GM13976 (cell line): Measurements from ENCODE around the gene TGFBR3.

ENCODE experiments used
- DNase-seq: peaks from one replicate; pipeline ENCODE4 v3.0.0; 2012; ENCODE audit warnings: low spot score
- CTCF ChIP-seq: IDR thresholded peaks from 2 replicates; pipeline ENCODE4 v1.5.1; 2012; ENCODE audit warnings: borderline replicate concordance, mild to moderate bottlenecking; ENCODE audit not compliant: insufficient read depth; ENCODE audit errors: extremely low read depth, missing control alignments, control extremely low read depth
- in situ Hi-C: fragments of 300-500 bp; cut with MboI; formaldehyde crosslinking; loops from one replicate; pipeline ENCODE4 v1.12.0; 2022; ENCODE audit warnings: low sequenced_read_pairs, mixed read lengths, inconsistent platforms; ENCODE audit not compliant: unreplicated experiment

The TGFBR3 gene

GRCh38 chr1:91711504-91712247 is 174.3 kb downstream of the TGFBR3 start:
- DNase-seq, result no peak
- no peak for TF ChIP-seq CTCF
- in situ Hi-C loops, result no loop called here

- in situ Hi-C loops, result no loop called here
- no peak for DNase-seq
- no peak for TF ChIP-seq CTCF
Measured at GRCh38 chr1:91710261-91710660, 175.7 kb downstream of the TGFBR3 start.

GRCh38 chr1:91708691-91709090 is 177.3 kb downstream of the TGFBR3 start:
- DNase-seq, result no peak
- in situ Hi-C loops, result no loop called here
- TF ChIP-seq CTCF, result no peak

GRCh38 chr1:91707890-91708218 is 178.1 kb downstream of the TGFBR3 start:
- in situ Hi-C loops, result no loop called here
- DNase-seq, result no peak
- no peak for TF ChIP-seq CTCF

- no peak for DNase-seq
- in situ Hi-C loops, result no loop called here
- no peak for TF ChIP-seq CTCF
Measured at GRCh38 chr1:91707114-91707889, 178.6 kb downstream of the TGFBR3 start.

GRCh38 chr1:91706140-91706957 is 179.6 kb downstream of the TGFBR3 start:
- DNase-seq, result no peak
- no peak for TF ChIP-seq CTCF
- in situ Hi-C loops, result no loop called here
